GM18861 (cell line): ENCODE data around the gene ATG7.

Source experiments
- ATAC-seq: cut with Tn5 transposase; IDR thresholded peaks from one replicate; pipeline ENCODE4 v1.9.1; 2021; ENCODE audit not compliant: unreplicated experiment

Gene ATG7

GRCh38 chr3:11271986-11272904, at the start of gene ATG7:
TSS of gene ATG7 (plus strand) at chr3:11272397. CDS start at chr3:11298696, 26,299 bp downstream.
- peak; percentile 96 for ATAC-seq

- ATAC-seq = no peak
These were observed 48.2 kb upstream of the ATG7 start for GRCh38 chr3:11224010-11224409.

- ATAC-seq = no peak
These were observed 47.3 kb upstream of the ATG7 start for GRCh38 chr3:11224870-11225229.

- no peak for ATAC-seq
These were observed 46.2 kb upstream of the ATG7 start for GRCh38 chr3:11226042-11226370.

GRCh38 chr3:11228041-11228440, 44.2 kb upstream of the ATG7 start:
- ATAC-seq = no peak

- ATAC-seq = no peak
These were observed 42.1 kb upstream of the ATG7 start for GRCh38 chr3:11230125-11230524.

GRCh38 chr3:11230832-11231231, 41.4 kb upstream of the ATG7 start:
- ATAC-seq = no peak

GRCh38 chr3:11235385-11235784, 36.8 kb upstream of the ATG7 start:
- ATAC-seq = no peak

- ATAC-seq = no peak
These were observed 35.4 kb upstream of the ATG7 start for GRCh38 chr3:11236588-11237461.

GRCh38 chr3:11238060-11238459, 34.1 kb upstream of the ATG7 start:
- no peak for ATAC-seq

- no peak for ATAC-seq
These were observed 33.3 kb upstream of the ATG7 start for GRCh38 chr3:11238880-11239279.

GRCh38 chr3:11239796-11240195, 32.4 kb upstream of the ATG7 start:
- no peak for ATAC-seq

GRCh38 chr3:11240496-11240895, 31.7 kb upstream of the ATG7 start:
- no peak for ATAC-seq

- no peak for ATAC-seq
These were observed 28.0 kb upstream of the ATG7 start for GRCh38 chr3:11244121-11244677.

GRCh38 chr3:11245276-11245675, 26.9 kb upstream of the ATG7 start:
- no peak for ATAC-seq

- no peak for ATAC-seq
These were observed 26.2 kb upstream of the ATG7 start for GRCh38 chr3:11245827-11246662.

GRCh38 chr3:11246663-11246970, 25.6 kb upstream of the ATG7 start:
- ATAC-seq = no peak

- ATAC-seq = no peak
These were observed 24.8 kb upstream of the ATG7 start for GRCh38 chr3:11247362-11247761.

GRCh38 chr3:11248596-11248995, 23.6 kb upstream of the ATG7 start:
- no peak for ATAC-seq

- no peak for ATAC-seq
These were observed 21.0 kb upstream of the ATG7 start for GRCh38 chr3:11250902-11251806.
